ENCODE data around the gene C1orf210. TPM values are rescaled to one million over a fixed set of nuclear protein-coding genes. Genes with fewer than 3 reads are reported as not detected.

C1orf210 gene
- total RNA-seq, 3 donors from 2014 or later (not counting 1 experiment from before 2014, with no cell fraction given) = not detected

GRCh38 chr1:43233631-43234030, 51.8 kb downstream of the C1orf210 start:
- no peak for DNase-seq
- peaks cover 0 to 3% of the 10 kb centered on the region in 2 donors for H3K27me3 Mint-ChIP-seq (ENCODE audit: low read depth in 2 of 2)

GRCh38 chr1:43232482-43232881, 52.9 kb downstream of the C1orf210 start:
- no peaks in the 10 kb centered on the region for H3K36me3 ChIP-seq (ENCODE audit: control insufficient read depth, insufficient read depth, low read length)
- Mint-ChIP-seq H3K9me3 (no peaks in the 10 kb centered on the region), H3K27ac (no peak overlapping the region), H3K4me1 (peaks cover under 1% of the 10 kb centered on the region in 2 donors), H3K4me3 (no peak overlapping the region), H3K27me3 (ENCODE audit: low read depth in 2 of 2) (peaks cover 2 to 6% of the 10 kb centered on the region in 2 donors), H3K36me3 (no peaks in the 10 kb centered on the region)
- TF ChIP-seq CTCF (IDR thresholded peaks at IDR 0.05) = no peak
- H3K9me3 ChIP-seq (ENCODE audit: control insufficient read depth, insufficient read depth, low read length) = no peaks in the 10 kb centered on the region
- ATAC-seq = no peak
- no peak for DNase-seq
- no peak overlapping the region for H3K27ac ChIP-seq (ENCODE audit: low read length)
- WGBS (ENCODE audit: insufficient coverage) = 88% methylated on average over 4 of the region's 4 CpGs
- H3K4me3 ChIP-seq (ENCODE audit: low read length) = no peak overlapping the region
- no peaks in the 10 kb centered on the region for H3K27me3 ChIP-seq (ENCODE audit: control insufficient read depth, insufficient read depth, low read length)
- no peaks in the 10 kb centered on the region for H3K4me1 ChIP-seq (ENCODE audit: control insufficient read depth, insufficient read depth, low read length)
- intact Hi-C loops (cut with micrococcal nuclease) = no loop called here

More at GRCh38 chr1:43233631-43234030, 51.8 kb downstream of the C1orf210 start:
- no peak for TF ChIP-seq CTCF (IDR thresholded peaks at IDR 0.05)
- no peaks in the 10 kb centered on the region for H3K9me3 ChIP-seq (ENCODE audit: control insufficient read depth, insufficient read depth, low read length)
- no peaks in the 10 kb centered on the region for H3K4me1 ChIP-seq (ENCODE audit: control insufficient read depth, insufficient read depth, low read length)
- H3K4me3 ChIP-seq (ENCODE audit: low read length) = no peak overlapping the region
- no peaks in the 10 kb centered on the region for H3K36me3 ChIP-seq (ENCODE audit: control insufficient read depth, insufficient read depth, low read length)
- intact Hi-C loops (cut with micrococcal nuclease) = no loop called here
- no peak for ATAC-seq
- no peaks in the 10 kb centered on the region for H3K9me3 Mint-ChIP-seq
- H3K36me3 Mint-ChIP-seq = no peaks in the 10 kb centered on the region
- WGBS (ENCODE audit: insufficient coverage) = 93% methylated on average over 5 of the region's 5 CpGs
- no peak overlapping the region for H3K27ac ChIP-seq (ENCODE audit: low read length)
- no peaks in the 10 kb centered on the region for H3K27me3 ChIP-seq (ENCODE audit: control insufficient read depth, insufficient read depth, low read length)
- no peak overlapping the region for H3K4me3 Mint-ChIP-seq
- H3K27ac Mint-ChIP-seq = no peak overlapping the region
- H3K4me1 Mint-ChIP-seq = no peaks in the 10 kb centered on the region

- no peaks in the 10 kb centered on the region for H3K9me3 Mint-ChIP-seq
- Histone ChIP-seq H3K4me3 (ENCODE audit: low read length) (no peak overlapping the region), H3K27me3 (ENCODE audit: control insufficient read depth, insufficient read depth, low read length) (no peaks in the 10 kb centered on the region), H3K36me3 (ENCODE audit: control insufficient read depth, insufficient read depth, low read length) (no peaks in the 10 kb centered on the region), H3K27ac (ENCODE audit: low read length) (no peak overlapping the region), H3K9me3 (ENCODE audit: control insufficient read depth, insufficient read depth, low read length) (no peaks in the 10 kb centered on the region), H3K4me1 (ENCODE audit: control insufficient read depth, insufficient read depth, low read length) (peaks cover 1% of the 10 kb centered on the region)
- H3K4me1 Mint-ChIP-seq = peaks cover 5% of the 10 kb centered on the region in 2 donors
- intact Hi-C loops (cut with micrococcal nuclease) = no loop called here
- ATAC-seq (no peak), DNase-seq (no peak)
- no peak overlapping the region for H3K4me3 Mint-ChIP-seq
- TF ChIP-seq CTCF (IDR thresholded peaks at IDR 0.05) = no peak
- 52% methylated on average over 4 of the region's 4 CpGs for WGBS (ENCODE audit: insufficient coverage)
- H3K36me3 Mint-ChIP-seq = no peaks in the 10 kb centered on the region
- no peak overlapping the region for H3K27ac Mint-ChIP-seq
- peaks cover 6 to 10% of the 10 kb centered on the region in 2 donors for H3K27me3 Mint-ChIP-seq (ENCODE audit: low read depth in 2 of 2)
Measured at GRCh38 chr1:43232074-43232473, 53.3 kb downstream of the C1orf210 start.

Other genes with a start within 250 kb of the C1orf210 start
- gene EBNA1BP2, start 113.3 kb downstream of the C1orf210 start, total RNA-seq = 10 to 100 TPM; 21.2 to 28.5 (median 23.6) TPM
- under 1 TPM in 1 of 3 donors, not detected in 2; 0.19 TPM for gene CFAP57, start 113.3 kb downstream of the C1orf210 start, total RNA-seq
- not detected for gene TMEM125, start 15.6 kb downstream of the C1orf210 start, total RNA-seq
- 10 to 100 TPM in 1 of 3 donors, 1 to 10 TPM in 2; 4.5 to 10.7 (median 6.7) TPM for gene TIE1, start 15.4 kb upstream of the C1orf210 start, total RNA-seq
- gene MPL, start 52.2 kb upstream of the C1orf210 start, total RNA-seq = 1 to 10 TPM in 1 of 3 donors, under 1 TPM in 2; 0.43 to 1.7 (median 0.48) TPM
- 1 to 10 TPM in 1 of 3 donors, under 1 TPM in 2; 0.50 to 2.4 (median 0.96) TPM for gene CDC20, start 73.4 kb upstream of the C1orf210 start, total RNA-seq
- 10 to 100 TPM; 53.2 to 73.0 (median 67.5) TPM for gene ELOVL1, start 82.4 kb upstream of the C1orf210 start, total RNA-seq
- 10 to 100 TPM; 17.8 to 26.8 (median 22.0) TPM for gene MED8, start 104.2 kb upstream of the C1orf210 start, total RNA-seq
- 100 to 1,000 TPM; 103 to 128 (median 123) TPM for gene SZT2, start 104.3 kb upstream of the C1orf210 start, total RNA-seq
- gene HYI, start 168.3 kb upstream of the C1orf210 start, total RNA-seq = 10 to 100 TPM in 1 of 3 donors, 1 to 10 TPM in 2; 7.0 to 14.2 (median 8.6) TPM
- gene PTPRF, start 245.3 kb upstream of the C1orf210 start, total RNA-seq = 1 to 10 TPM in 1 of 3 donors, under 1 TPM in 1, not detected in 1; 0.12 to 1.9 TPM

All from natural killer cell (primary cell).